Measurements from ENCODE around the gene ADD1. TPM values are rescaled to one million over a fixed set of nuclear protein-coding genes. Genes with fewer than 3 reads are reported as not detected.
A peak's percentile ranks its signal among the peaks of the same experiment; 100 is the strongest.
"Not testable (repeated sequence)": the region's sequence is repeated elsewhere in the genome, so short reads cannot be mapped to it uniquely, and the experiment has no call there.

ADD1 gene
- total RNA-seq, 4 donors from 2014 or later: 253 to 402 (median 311) TPM

GRCh38 chr4:2954358-2955185 is 110.9 kb downstream of the ADD1 start:
- TF ChIP-seq POLR2A (IDR thresholded peaks at IDR 0.05; ENCODE audit: low read depth): no peak
- intact Hi-C loops (cut with DNase I): no loop called here
- no peaks in the 10 kb centered on the region for H3K27me3 ChIP-seq
- H3K4me1 ChIP-seq: peaks cover 0 to 15% (median 9%) of the 10 kb centered on the region in 4 donors
- H3K27ac ChIP-seq (replicated peaks in 1 of 4): no peak overlapping the region
- no peaks in the 10 kb centered on the region for H3K9me3 ChIP-seq
- DNase-seq (ENCODE audit: extremely low spot score): no peak
- H3K4me3 ChIP-seq: no peak overlapping the region
- 93% methylated on average over 16 of the region's 33 CpGs for WGBS
- H3K36me3 ChIP-seq: peaks cover 47 to 95% (median 78%) of the 10 kb centered on the region in 4 donors

GRCh38 chr4:2955186-2956044 is 111.8 kb downstream of the ADD1 start:
- peaks cover 38 to 87% (median 70%) of the 10 kb centered on the region in 4 donors for H3K36me3 ChIP-seq
- intact Hi-C loops (cut with DNase I); H3K9me3 ChIP-seq; DNase-seq (ENCODE audit: extremely low spot score); H3K27me3 ChIP-seq; H3K27ac ChIP-seq (replicated peaks in 1 of 4); H3K4me3 ChIP-seq: not testable (repeated sequence)
- peaks cover 0 to 23% (median 17%) of the 10 kb centered on the region in 4 donors for H3K4me1 ChIP-seq
- 94% methylated on average over 19 of the region's 44 CpGs for WGBS

GRCh38 chr4:2958446-2958845 is 114.8 kb downstream of the ADD1 start:
- DNase-seq (ENCODE audit: extremely low spot score): no peak
- no peak for TF ChIP-seq EP300 (IDR thresholded peaks at IDR 0.05)
- TF ChIP-seq POLR2AphosphoS5 (IDR thresholded peaks at IDR 0.05): no peak
- no peak for TF ChIP-seq CTCF (IDR thresholded peaks at IDR 0.05)
- TF ChIP-seq POLR2A (IDR thresholded peaks at IDR 0.05; ENCODE audit: low read depth): no peak
- intact Hi-C loops (cut with DNase I): no loop called here
- Histone ChIP-seq H3K27me3 (no peaks in the 10 kb centered on the region), H3K4me3 (no peak overlapping the region), H3K9me3 (no peaks in the 10 kb centered on the region), H3K27ac (replicated peaks in 1 of 4) (no peak overlapping the region), H3K4me1 (peaks cover 13 to 39% (median 33%) of the 10 kb centered on the region in 4 donors), H3K36me3 (peaks cover 15 to 57% (median 39%) of the 10 kb centered on the region in 4 donors)
- 72% methylated on average over 9 of the region's 9 CpGs for WGBS

GRCh38 chr4:2960450-2960849 is 116.8 kb downstream of the ADD1 start:
- H3K4me3 ChIP-seq; H3K27ac ChIP-seq (replicated peaks in 1 of 4); H3K27me3 ChIP-seq; DNase-seq (ENCODE audit: extremely low spot score); H3K9me3 ChIP-seq: not testable (repeated sequence)
- peaks cover 25 to 53% (median 45%) of the 10 kb centered on the region in 4 donors for H3K4me1 ChIP-seq
- intact Hi-C loops (cut with DNase I): loop anchor here (10.0 kb wide), 2 partner anchors 196 to 546 kb away; partner anchors contain the start of genes CFAP99 and ZFYVE28
- WGBS: 91% methylated on average over 4 of the region's 4 CpGs
- peaks cover 10 to 37% (median 22%) of the 10 kb centered on the region in 4 donors for H3K36me3 ChIP-seq

- TF ChIP-seq POLR2A (IDR thresholded peaks at IDR 0.05; ENCODE audit: low read depth): no peak
- no peaks in the 10 kb centered on the region for H3K27me3 ChIP-seq
- no peak overlapping the region for H3K27ac ChIP-seq (replicated peaks in 1 of 4)
- H3K4me1 ChIP-seq: peaks cover 25 to 53% (median 46%) of the 10 kb centered on the region in 4 donors
- no peak for DNase-seq (ENCODE audit: extremely low spot score)
- peak overlapping the region in 3 of 4 donors; percentile 81 to 99 (median 98) for H3K4me3 ChIP-seq
- WGBS: 74% methylated on average over 8 of the region's 8 CpGs
- H3K9me3 ChIP-seq: no peaks in the 10 kb centered on the region
- intact Hi-C loops (cut with DNase I): loop anchor here (10.0 kb wide), 2 partner anchors 197 to 547 kb away; partner anchors contain the start of genes CFAP99 and ZFYVE28
- H3K36me3 ChIP-seq: peaks cover 10 to 27% (median 12%) of the 10 kb centered on the region in 4 donors
These were observed 117.8 kb downstream of the ADD1 start for GRCh38 chr4:2961421-2961810.

- intact Hi-C loops (cut with DNase I): loop anchor here (10.0 kb wide), 2 partner anchors 197 to 547 kb away; partner anchors contain the start of genes CFAP99 and ZFYVE28
- no peak for TF ChIP-seq EP300 (IDR thresholded peaks at IDR 0.05)
- no peak for TF ChIP-seq POLR2A (IDR thresholded peaks at IDR 0.05; ENCODE audit: low read depth)
- no peak for TF ChIP-seq POLR2AphosphoS5 (IDR thresholded peaks at IDR 0.05)
- TF ChIP-seq CTCF (IDR thresholded peaks at IDR 0.05): no peak
- Histone ChIP-seq H3K27me3 (no peaks in the 10 kb centered on the region), H3K27ac (replicated peaks in 1 of 4) (peak overlapping the region in 3 of 4 donors; percentile 84 to 90 (median 89)), H3K4me1 (peaks cover 25 to 53% (median 46%) of the 10 kb centered on the region in 4 donors), H3K4me3 (peak overlapping the region; percentile 81 to 99 (median 98)), H3K36me3 (peaks cover 6 to 22% (median 7%) of the 10 kb centered on the region in 4 donors), H3K9me3 (no peaks in the 10 kb centered on the region)
- WGBS: 46% methylated on average over 14 of the region's 14 CpGs
- no peak for DNase-seq (ENCODE audit: extremely low spot score)
These were observed 118.3 kb downstream of the ADD1 start for GRCh38 chr4:2961811-2962441.
